ENCODE results near the gene OOSP4A.

Gene OOSP4A

GRCh38 chr11:59939482-59939881 is 24.4 kb upstream of the OOSP4A start:
- no peak for TF ChIP-seq CTCF (IDR thresholded peaks at IDR 0.05; ENCODE audit: low read depth, low read length)

GRCh38 chr11:59941091-59941490 is 22.7 kb upstream of the OOSP4A start:
- TF ChIP-seq CTCF (IDR thresholded peaks at IDR 0.05; ENCODE audit: low read depth, low read length) = no peak
- no peak overlapping the region for H3K4me3 ChIP-seq (ENCODE audit: low read depth, low read length)

More at GRCh38 chr11:59939482-59939881, 24.4 kb upstream of the OOSP4A start:
- H3K4me3 ChIP-seq (ENCODE audit: low read depth, low read length) = no peak overlapping the region

GRCh38 chr11:59943997-59944714 is 19.7 kb upstream of the OOSP4A start:
- no peak for TF ChIP-seq CTCF (IDR thresholded peaks at IDR 0.05; ENCODE audit: low read depth, low read length)
- no peak overlapping the region for H3K4me3 ChIP-seq (ENCODE audit: low read depth, low read length)

- H3K4me3 ChIP-seq (ENCODE audit: low read depth, low read length) = no peak overlapping the region
- TF ChIP-seq CTCF (IDR thresholded peaks at IDR 0.05; ENCODE audit: low read depth, low read length) = no peak
Measured at GRCh38 chr11:59944720-59945119, 19.1 kb upstream of the OOSP4A start.

GRCh38 chr11:59953463-59954218 is 10.2 kb upstream of the OOSP4A start:
- TF ChIP-seq CTCF (IDR thresholded peaks at IDR 0.05; ENCODE audit: low read depth, low read length) = no peak
- H3K4me3 ChIP-seq (ENCODE audit: low read depth, low read length) = no peak overlapping the region

- no peak overlapping the region for H3K4me3 ChIP-seq (ENCODE audit: low read depth, low read length)
- TF ChIP-seq CTCF (IDR thresholded peaks at IDR 0.05; ENCODE audit: low read depth, low read length) = no peak
Measured at GRCh38 chr11:59954219-59954847, 9.5 kb upstream of the OOSP4A start.

GRCh38 chr11:59957094-59957493 is 6.7 kb upstream of the OOSP4A start:
- H3K4me3 ChIP-seq (ENCODE audit: low read depth, low read length) = no peak overlapping the region
- no peak for TF ChIP-seq CTCF (IDR thresholded peaks at IDR 0.05; ENCODE audit: low read depth, low read length)

Measured in WI38 (cell line).